ENCODE data around the gene TNFSF18.

DNA sequence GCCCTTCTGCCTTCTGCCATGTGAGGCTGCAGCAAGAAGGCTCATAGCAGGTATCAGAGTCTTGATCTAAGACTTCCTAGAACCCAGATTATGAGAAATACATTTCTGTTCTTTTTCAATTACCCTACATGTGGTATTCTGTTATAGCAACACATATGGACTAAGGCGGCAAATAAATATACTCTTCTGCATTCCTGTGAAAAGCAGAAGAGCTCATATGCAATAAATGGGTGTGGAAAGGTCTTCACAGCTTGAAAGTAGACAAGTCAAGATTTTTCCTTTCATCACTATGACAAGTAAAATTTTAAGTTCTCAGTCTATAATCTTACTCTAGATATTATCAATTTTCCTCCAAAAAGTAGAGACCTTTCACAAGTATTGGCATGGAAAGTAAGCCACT lies 36.6 kb downstream of the TNFSF18 start:
- TF ChIP-seq POLR2AphosphoS5 (IDR thresholded peaks at IDR 0.05) (no peak), POLR2A (IDR thresholded peaks at IDR 0.05) (no peak)
- TF ChIP-seq, protein P1, sequence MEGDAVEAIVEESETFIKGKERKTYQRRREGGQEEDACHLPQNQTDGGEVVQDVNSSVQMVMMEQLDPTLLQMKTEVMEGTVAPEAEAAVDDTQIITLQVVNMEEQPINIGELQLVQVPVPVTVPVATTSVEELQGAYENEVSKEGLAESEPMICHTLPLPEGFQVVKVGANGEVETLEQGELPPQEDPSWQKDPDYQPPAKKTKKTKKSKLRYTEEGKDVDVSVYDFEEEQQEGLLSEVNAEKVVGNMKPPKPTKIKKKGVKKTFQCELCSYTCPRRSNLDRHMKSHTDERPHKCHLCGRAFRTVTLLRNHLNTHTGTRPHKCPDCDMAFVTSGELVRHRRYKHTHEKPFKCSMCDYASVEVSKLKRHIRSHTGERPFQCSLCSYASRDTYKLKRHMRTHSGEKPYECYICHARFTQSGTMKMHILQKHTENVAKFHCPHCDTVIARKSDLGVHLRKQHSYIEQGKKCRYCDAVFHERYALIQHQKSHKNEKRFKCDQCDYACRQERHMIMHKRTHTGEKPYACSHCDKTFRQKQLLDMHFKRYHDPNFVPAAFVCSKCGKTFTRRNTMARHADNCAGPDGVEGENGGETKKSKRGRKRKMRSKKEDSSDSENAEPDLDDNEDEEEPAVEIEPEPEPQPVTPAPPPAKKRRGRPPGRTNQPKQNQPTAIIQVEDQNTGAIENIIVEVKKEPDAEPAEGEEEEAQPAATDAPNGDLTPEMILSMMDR (IDR thresholded peaks at IDR 0.05), result no peak
